Hair follicle dermal papilla cell (primary cell): ENCODE results near the gene TRIM49D1. TPM values are rescaled to one million over a fixed set of nuclear protein-coding genes. Genes with fewer than 3 reads are reported as not detected.

ENCODE experiments used
- small RNA-seq: library from RNA; depleted of rRNA; stranded (forward); fragments of <200 nt; gene quantifications from one replicate; pipeline ENCODE3, GENCODE V24; 2012
- total RNA-seq: library from RNA; depleted of rRNA; stranded (reverse); fragments of >200 nt; gene quantifications from 2 replicates; pipeline ENCODE4 v1.2.3, GENCODE V29; 2012

TRIM49D1 gene, protein sequence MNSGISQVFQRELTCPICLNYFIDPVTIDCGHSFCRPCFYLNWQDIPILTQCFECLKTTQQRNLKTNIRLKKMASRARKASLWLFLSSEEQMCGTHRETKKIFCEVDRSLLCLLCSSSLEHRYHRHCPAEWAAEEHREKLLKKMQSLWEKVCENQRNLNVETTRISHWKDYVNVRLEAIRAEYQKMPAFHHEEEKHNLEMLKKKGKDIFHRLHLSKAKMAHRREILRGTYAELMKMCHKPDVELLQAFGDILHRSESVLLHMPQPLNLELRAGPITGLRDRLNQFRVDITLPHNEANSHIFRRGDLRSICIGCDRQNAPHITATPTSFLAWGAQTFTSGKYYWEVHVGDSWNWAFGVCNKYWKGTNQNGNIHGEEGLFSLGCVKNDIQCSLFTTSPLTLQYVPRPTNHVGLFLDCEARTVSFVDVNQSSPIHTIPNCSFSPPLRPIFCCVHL
- not detected in 2 replicates for total RNA-seq

DNA sequence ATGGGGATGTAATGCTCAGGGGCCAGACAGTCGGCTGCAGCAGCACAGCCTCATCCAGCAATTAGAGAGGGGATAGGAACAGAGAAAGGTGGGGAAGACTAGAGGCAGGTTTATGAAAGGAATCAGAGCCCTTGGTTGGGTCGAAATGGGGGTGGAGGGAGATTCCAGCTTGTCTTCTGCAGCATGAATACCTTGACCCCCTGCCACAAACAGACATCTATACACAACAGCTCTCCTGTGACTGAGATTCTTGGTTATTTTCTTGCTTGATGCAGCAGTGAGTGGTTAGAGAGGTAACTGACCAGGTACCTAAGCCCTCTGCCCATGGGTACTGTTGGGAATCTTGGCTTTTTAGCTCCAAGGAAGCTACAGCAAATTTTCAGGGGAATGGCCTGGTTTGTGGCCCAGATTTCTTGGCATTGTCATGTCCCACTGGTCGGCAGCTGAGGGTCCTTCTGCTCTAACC lies at the start of gene TRIM49D1:
Gene TRIM49D1 (minus strand): TSS at position 51 of the 466 bp plus-strand sequence. CDS start 4,535 bp downstream, outside the sequence.

DNA sequence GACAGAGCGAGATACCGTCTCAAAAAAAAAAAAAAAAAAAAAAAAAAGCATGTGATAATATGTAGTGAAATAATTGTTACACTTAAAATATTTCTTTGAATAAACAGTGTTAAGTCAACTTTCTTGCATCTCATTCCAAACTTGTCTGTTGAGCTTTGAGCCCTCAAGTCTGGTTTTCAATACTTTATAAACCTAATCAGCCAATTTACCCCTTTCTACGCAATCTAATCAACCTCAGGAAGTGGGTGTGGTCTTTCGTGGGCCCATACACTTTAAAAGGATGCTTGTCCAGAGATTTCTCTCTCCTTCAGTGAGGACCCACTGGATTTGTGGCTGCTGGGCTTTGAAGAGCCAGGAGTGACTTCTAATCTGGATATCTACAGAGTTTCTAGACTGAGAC lies 43.7 kb upstream of the TRIM49D1 start, which contains the start of gene TRIM64:
Gene TRIM64 (plus strand): TSS at position 301 of the 400 bp plus-strand sequence. CDS start 2,467 bp downstream, outside the sequence.

DNA sequence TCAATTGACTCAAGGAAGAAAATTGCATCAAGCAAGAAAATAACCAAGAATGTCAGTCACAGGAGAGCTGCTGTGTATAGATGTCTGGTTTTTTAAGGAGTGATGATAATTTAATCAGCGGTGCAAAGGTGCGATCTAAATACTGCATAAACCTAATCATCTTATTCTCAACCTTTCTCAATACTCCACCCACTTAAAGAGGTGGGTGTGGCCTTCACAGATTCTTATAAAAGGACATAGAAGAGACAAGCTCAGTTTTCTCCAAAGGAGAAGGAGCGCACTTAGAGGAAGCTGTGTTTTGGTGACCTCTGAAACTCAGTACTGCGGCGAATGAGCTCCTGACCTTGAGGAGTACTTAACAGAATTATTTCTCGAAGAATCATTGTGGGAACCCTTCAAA lies 1.7 kb upstream of the TRIM49D1 start, which contains the start of gene TRIM49D2:
Gene TRIM49D2 (plus strand): TSS at position 301 of the 400 bp plus-strand sequence. CDS start 2,698 bp downstream, outside the sequence.

Small RNAs within 50 kb of the gene (small RNA-seq; reads per million reads assigned to genes)
- not detected for gene AP004607.1

Other genes with a start within 250 kb of the TRIM49D1 start
- not detected in 2 replicates for gene TRIM77, start 211.9 kb downstream of the TRIM49D1 start, total RNA-seq
- not detected in 2 replicates for gene TRIM49, start 113.7 kb downstream of the TRIM49D1 start, total RNA-seq
- not detected in 2 replicates for gene TRIM64B, start 43.8 kb downstream of the TRIM49D1 start, total RNA-seq
- gene TRIM49D2, start 1.8 kb upstream of the TRIM49D1 start, total RNA-seq: not detected in 2 replicates
- not detected in 2 replicates for gene TRIM64, start 43.8 kb upstream of the TRIM49D1 start, total RNA-seq
- not detected in 2 replicates for gene TRIM49C, start 108.9 kb upstream of the TRIM49D1 start, total RNA-seq
- gene UBTFL1, start 163.7 kb upstream of the TRIM49D1 start, total RNA-seq: not detected in 2 replicates
- gene NAALAD2, start 212.4 kb upstream of the TRIM49D1 start, total RNA-seq: 7.4 and 10.9 TPM in 2 replicates